ENCODE results near the gene TFAP2A. TPM values are rescaled to one million over a fixed set of nuclear protein-coding genes. Genes with fewer than 3 reads are reported as not detected.

Gene TFAP2A
- polyA plus RNA-seq, 2 of the 4 experiments (the other 2 are of a cell fraction), result 13.1 to 26.9 TPM

GRCh38 chr6:10355115-10355702 lies 59.7 kb downstream of the TFAP2A start:
- DNase-seq (ENCODE audit: low read depth in 1 of 2, low spot score in 1 of 2), result peak in 1 of 2 experiments; percentile 38
- H3K27ac ChIP-seq, result no peak overlapping the region

GRCh38 chr6:10351791-10352190 lies 63.1 kb downstream of the TFAP2A start:
- no peak for ATAC-seq
- DNase-seq (ENCODE audit: low read depth in 1 of 2, low spot score in 1 of 2), result no peak
- FAIRE-seq, result no peak
- Histone ChIP-seq H3K4me2 (no peak overlapping the region), H3K4me3 (no peak overlapping the region), H3K9me3 (no peaks in the 10 kb centered on the region), H3K27ac (no peak overlapping the region), H3K4me1 (peaks cover 20% of the 10 kb centered on the region; the same call in 2 of the 3 replicates)
- TF ChIP-seq REST (IDR thresholded peaks at IDR 0.05) (no peak), ZNF302 (CRISPR knock-in tag; IDR thresholded peaks at IDR 0.05) (no peak), FOSL2 (IDR thresholded peaks at IDR 0.05) (no peak), FOSL2 (CRISPR knock-in tag; IDR thresholded peaks at IDR 0.05) (no peak), HOXB5 (CRISPR knock-in tag; IDR thresholded peaks at IDR 0.05) (no peak), ZFP36 (IDR thresholded peaks at IDR 0.05; ENCODE audit: borderline replicate concordance, partially characterized antibody) (no peak), JUN (IDR thresholded peaks at IDR 0.05) (no peak), TP53 (CRISPR knock-in tag; IDR thresholded peaks at IDR 0.05) (no peak), ZC3H11A (IDR thresholded peaks at IDR 0.05) (no peak), CHD2 (IDR thresholded peaks at IDR 0.05; ENCODE audit: low read length, partially characterized antibody) (no peak), CHD4 (IDR thresholded peaks at IDR 0.05; ENCODE audit: borderline replicate concordance) (no peak), RARB (CRISPR knock-in tag; IDR thresholded peaks at IDR 0.05) (no peak), RAD21 (conservative IDR thresholded peaks at IDR 0.05 in 1 of 2, IDR thresholded peaks at IDR 0.05 in 1 of 2) (no peak), CBX8 (IDR thresholded peaks at IDR 0.05) (no peak), PBX3 (IDR thresholded peaks at IDR 0.05) (no peak), MAX (IDR thresholded peaks at IDR 0.05) (no peak), ZSCAN20 (CRISPR knock-in tag; IDR thresholded peaks at IDR 0.05) (no peak), ESRRA (IDR thresholded peaks at IDR 0.05; ENCODE audit: borderline replicate concordance, low read length) (no peak), ELK1 (IDR thresholded peaks at IDR 0.05; ENCODE audit: low read depth, low read length) (no peak), ATOH8 (CRISPR knock-in tag; IDR thresholded peaks at IDR 0.05; ENCODE audit: low read depth) (no peak)
- WGBS (ENCODE audit: missing lambda C conversion rate), result 98% methylated on average over 8 of the region's 12 CpGs
- CTCF ChIA-PET, result no interaction called here
- POLR2A ChIA-PET, result no interaction called here

More at GRCh38 chr6:10355115-10355702, 59.7 kb downstream of the TFAP2A start:
- CTCF ChIA-PET, result interaction anchor here (1.0 to 1.8 kb wide), 2 partner anchors 38 to 59 kb away, joined by 3 to 5 read pairs; partner anchors contain the start of gene TFAP2A
- 34% methylated on average over 6 of the region's 6 CpGs for WGBS (ENCODE audit: missing lambda C conversion rate)
- Histone ChIP-seq H3K4me2 (peak overlapping the region; percentile 22; the same call in 1 of the 3 replicates), H3K4me1 (0 out of 3 replicates have a peak, but pooled peaks cover 8% of the 10 kb centered on the region), H3K4me3 (no peak overlapping the region), H3K9me3 (no peaks in the 10 kb centered on the region)
- FAIRE-seq (no peak), ATAC-seq (peak; percentile 34 to 61; a peak in 3 of 6 replicates)
- POLR2A ChIA-PET, result no interaction called here
- TF ChIP-seq BCL3 (IDR thresholded peaks at IDR 0.05) (no peak), ZSCAN20 (CRISPR knock-in tag; IDR thresholded peaks at IDR 0.05) (no peak), JUN (IDR thresholded peaks at IDR 0.05) (no peak), HOXB13 (CRISPR knock-in tag; IDR thresholded peaks at IDR 0.05; ENCODE audit: low read depth) (no peak), POLR2AphosphoS2 (conservative IDR thresholded peaks at IDR 0.05; ENCODE audit: low read length) (no peak)
